ENCODE measurements around the gene RPS8. TPM values are rescaled to one million over a fixed set of nuclear protein-coding genes. Genes with fewer than 3 reads are reported as not detected.
"Not testable (repeated sequence)": the region's sequence is repeated elsewhere in the genome, so short reads cannot be mapped to it uniquely, and the experiment has no call there.

The RPS8 gene
- total RNA-seq, 2 donors from 2014 or later = 1,080 to 1,461 TPM

DNA sequence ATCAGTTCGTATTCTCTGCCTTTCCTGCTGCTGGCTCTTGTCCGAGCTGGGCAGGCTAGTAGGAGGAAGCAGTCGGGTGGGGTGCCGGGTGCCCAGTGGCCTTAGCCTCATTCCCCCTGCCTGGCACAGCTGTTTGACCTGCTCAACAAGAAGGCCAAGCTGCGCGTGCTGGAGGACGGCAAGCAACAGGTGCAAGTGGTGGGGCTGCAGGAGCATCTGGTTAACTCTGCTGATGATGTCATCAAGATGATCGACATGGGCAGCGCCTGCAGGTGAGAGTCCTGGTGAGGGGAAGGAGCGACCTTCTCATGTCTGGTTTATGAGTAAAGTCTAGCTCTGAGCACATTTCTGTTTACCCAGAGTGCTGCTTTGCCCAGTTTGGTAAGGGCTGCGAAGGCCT, 16.3 kb upstream of the RPS8 start:
- Histone ChIP-seq H3K4me1 (no peaks in the 10 kb centered on the region), H3K27me3 (no peaks in the 10 kb centered on the region), H3K4me3 (no peak overlapping the region), H3K9me3 (no peaks in the 10 kb centered on the region), H3K36me3 (no peaks in the 10 kb centered on the region), H3K27ac (no peak overlapping the region)
- TF ChIP-seq, protein P1, sequence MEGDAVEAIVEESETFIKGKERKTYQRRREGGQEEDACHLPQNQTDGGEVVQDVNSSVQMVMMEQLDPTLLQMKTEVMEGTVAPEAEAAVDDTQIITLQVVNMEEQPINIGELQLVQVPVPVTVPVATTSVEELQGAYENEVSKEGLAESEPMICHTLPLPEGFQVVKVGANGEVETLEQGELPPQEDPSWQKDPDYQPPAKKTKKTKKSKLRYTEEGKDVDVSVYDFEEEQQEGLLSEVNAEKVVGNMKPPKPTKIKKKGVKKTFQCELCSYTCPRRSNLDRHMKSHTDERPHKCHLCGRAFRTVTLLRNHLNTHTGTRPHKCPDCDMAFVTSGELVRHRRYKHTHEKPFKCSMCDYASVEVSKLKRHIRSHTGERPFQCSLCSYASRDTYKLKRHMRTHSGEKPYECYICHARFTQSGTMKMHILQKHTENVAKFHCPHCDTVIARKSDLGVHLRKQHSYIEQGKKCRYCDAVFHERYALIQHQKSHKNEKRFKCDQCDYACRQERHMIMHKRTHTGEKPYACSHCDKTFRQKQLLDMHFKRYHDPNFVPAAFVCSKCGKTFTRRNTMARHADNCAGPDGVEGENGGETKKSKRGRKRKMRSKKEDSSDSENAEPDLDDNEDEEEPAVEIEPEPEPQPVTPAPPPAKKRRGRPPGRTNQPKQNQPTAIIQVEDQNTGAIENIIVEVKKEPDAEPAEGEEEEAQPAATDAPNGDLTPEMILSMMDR (IDR thresholded peaks at IDR 0.05) = no peak
- no peak for DNase-seq (ENCODE audit: low spot score)

DNA sequence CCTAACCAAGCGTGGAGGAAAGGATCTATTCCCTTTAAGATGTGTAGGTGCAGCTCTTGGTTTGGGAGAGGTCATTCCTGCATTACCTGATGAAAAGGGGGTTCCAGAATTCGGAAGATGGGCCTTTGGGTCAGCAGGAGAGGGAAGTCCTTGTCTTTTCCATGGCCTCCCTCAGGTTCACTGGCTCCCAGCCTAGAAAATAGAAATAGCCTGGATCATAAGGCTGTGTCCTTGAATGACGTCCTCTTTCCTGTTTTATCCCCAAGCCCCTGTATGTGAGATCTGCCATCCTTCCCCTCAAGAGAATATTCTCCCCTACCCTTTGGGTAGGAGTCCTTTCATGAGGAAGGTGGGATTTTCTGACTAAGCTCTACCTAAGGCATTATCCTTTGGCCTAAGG, 14.5 kb upstream of the RPS8 start:
- Histone ChIP-seq H3K36me3 (no peaks in the 10 kb centered on the region), H3K9me3 (no peaks in the 10 kb centered on the region), H3K27ac (no peak overlapping the region), H3K4me1 (no peaks in the 10 kb centered on the region), H3K4me3 (no peak overlapping the region), H3K27me3 (no peaks in the 10 kb centered on the region)
- TF ChIP-seq, protein P1 (IDR thresholded peaks at IDR 0.05) = no peak
- DNase-seq (ENCODE audit: low spot score) = no peak

DNA sequence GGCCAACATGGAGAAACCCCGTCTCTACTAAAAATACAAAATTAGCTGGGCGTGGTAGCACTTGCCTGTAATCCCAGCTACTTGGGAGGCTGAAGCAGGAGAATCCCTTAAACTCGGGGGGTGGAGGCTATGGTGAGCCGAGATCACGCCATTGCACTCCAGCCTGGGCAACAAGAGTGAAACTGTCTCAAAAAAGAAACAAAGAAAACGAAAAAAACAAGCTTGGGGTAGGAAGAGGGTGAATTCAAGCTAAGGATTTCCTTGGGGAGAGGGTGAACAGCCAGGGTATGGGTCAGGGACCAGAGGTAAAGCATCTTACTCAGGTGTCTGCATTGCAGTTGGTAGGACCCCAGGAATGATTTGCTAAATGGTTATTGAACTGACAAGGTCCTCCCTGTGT, 8.9 kb upstream of the RPS8 start:
- not testable (repeated sequence) for H3K9me3 ChIP-seq; H3K27ac ChIP-seq; H3K4me1 ChIP-seq; H3K36me3 ChIP-seq; DNase-seq (ENCODE audit: low spot score); H3K4me3 ChIP-seq; H3K27me3 ChIP-seq

DNA sequence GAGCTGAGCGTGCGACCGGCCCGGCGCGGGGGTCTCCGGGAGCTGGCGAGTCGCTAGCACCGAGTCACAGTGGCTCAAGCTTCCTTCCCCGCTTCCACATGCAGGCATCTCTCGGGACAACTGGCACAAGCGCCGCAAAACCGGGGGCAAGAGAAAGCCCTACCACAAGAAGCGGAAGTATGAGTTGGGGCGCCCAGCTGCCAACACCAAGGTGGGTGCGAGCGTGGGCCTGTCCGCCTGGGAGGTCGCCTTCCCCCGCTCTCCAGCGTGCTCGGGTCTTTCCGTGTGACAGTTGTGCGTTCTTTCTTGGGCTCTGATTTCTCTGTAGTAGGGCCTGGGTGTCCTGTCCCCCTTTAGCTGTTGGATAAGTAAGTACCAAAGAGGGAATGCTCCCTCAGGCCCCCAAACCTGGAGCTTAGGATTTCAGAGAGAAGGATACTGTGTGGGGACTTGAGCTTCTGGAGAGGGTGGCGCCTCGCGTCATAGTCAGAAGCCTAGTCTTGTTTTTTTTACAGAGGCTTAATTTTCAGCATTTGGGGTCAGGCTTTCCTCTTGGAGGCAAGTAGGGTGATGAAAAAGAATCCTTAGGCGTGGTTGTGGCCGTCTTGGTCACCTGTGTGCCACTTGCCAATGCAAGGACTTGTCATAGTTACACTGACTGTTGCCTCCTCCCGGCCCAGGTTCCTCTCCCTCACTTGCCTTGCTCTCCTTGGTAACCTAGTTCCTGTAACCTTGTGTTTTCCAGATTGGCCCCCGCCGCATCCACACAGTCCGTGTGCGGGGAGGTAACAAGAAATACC, 790 bp downstream of the RPS8 start:
- TF ChIP-seq, protein P1 (IDR thresholded peaks at IDR 0.05) = no peak
- H3K9me3 ChIP-seq = no peaks in the 10 kb centered on the region
- H3K36me3 ChIP-seq = peaks cover 40% of the 10 kb centered on the region
- peaks cover 0 to 33% of the 10 kb centered on the region in 2 donors for H3K4me1 ChIP-seq
- peak overlapping the region; percentile 73 to 93 for H3K4me3 ChIP-seq
- H3K27ac ChIP-seq = peak overlapping the region; percentile 94 to 98
- no peak for DNase-seq (ENCODE audit: low spot score)
- no peaks in the 10 kb centered on the region for H3K27me3 ChIP-seq

DNA sequence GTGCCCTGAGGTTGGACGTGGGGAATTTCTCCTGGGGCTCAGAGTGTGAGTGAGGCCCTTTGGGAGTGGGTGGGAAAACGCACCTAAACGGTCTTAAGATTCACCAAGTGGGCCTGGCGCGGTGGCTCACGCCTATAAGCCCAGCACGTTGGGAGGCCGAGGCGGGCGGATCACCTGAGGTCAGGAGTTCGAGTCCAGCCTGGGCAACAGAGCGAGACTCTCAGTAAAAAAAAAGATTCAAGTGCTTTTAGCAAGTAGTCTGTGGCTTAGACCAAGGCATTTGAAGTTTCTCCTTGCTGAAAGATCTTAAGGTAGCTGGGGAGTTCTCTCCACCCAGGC, 1.4 kb downstream of the RPS8 start:
- Histone ChIP-seq H3K4me1 (peaks cover 0 to 33% of the 10 kb centered on the region in 2 donors), H3K36me3 (peaks cover 45% of the 10 kb centered on the region), H3K4me3 (peak overlapping the region; percentile 73 to 93), H3K27ac (peak overlapping the region; percentile 30 to 98), H3K9me3 (no peaks in the 10 kb centered on the region), H3K27me3 (no peaks in the 10 kb centered on the region)
- no peak for DNase-seq (ENCODE audit: low spot score)
- TF ChIP-seq, protein P1 (IDR thresholded peaks at IDR 0.05) = no peak

GRCh38 chr1:44777547-44777946, 2.2 kb downstream of the RPS8 start:
- Histone ChIP-seq H3K27ac (no peak overlapping the region), H3K4me1 (peaks cover 0 to 33% of the 10 kb centered on the region in 2 donors), H3K9me3 (no peaks in the 10 kb centered on the region), H3K36me3 (peaks cover 45% of the 10 kb centered on the region), H3K27me3 (no peaks in the 10 kb centered on the region), H3K4me3 (no peak overlapping the region)
- no peak for DNase-seq (ENCODE audit: low spot score)
- TF ChIP-seq, protein P1 (IDR thresholded peaks at IDR 0.05) = no peak

Measured in right atrium auricular region (tissue), 2 donors.